Measurements from ENCODE around the gene GPRIN1.

DNA sequence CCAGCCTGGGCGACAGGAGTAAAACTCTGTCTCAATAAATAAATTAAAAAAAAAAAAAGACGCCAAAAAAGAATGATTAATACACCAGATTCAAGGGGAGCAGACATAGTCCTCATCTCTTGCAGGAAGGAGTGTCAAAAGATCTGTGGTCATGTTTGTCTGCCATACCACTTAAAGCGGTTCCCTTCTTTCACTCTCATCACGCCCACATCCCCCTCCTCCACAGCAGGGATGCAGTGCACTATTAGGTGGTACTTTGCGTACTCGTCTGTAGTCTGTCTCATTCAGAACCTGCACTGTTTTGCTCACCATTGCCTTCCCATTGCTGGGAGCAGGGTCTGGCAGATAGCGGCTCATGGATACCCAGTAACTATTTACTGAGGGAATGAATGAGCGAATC lies 49.6 kb downstream of the GPRIN1 start:
- TF ChIP-seq, protein P1, sequence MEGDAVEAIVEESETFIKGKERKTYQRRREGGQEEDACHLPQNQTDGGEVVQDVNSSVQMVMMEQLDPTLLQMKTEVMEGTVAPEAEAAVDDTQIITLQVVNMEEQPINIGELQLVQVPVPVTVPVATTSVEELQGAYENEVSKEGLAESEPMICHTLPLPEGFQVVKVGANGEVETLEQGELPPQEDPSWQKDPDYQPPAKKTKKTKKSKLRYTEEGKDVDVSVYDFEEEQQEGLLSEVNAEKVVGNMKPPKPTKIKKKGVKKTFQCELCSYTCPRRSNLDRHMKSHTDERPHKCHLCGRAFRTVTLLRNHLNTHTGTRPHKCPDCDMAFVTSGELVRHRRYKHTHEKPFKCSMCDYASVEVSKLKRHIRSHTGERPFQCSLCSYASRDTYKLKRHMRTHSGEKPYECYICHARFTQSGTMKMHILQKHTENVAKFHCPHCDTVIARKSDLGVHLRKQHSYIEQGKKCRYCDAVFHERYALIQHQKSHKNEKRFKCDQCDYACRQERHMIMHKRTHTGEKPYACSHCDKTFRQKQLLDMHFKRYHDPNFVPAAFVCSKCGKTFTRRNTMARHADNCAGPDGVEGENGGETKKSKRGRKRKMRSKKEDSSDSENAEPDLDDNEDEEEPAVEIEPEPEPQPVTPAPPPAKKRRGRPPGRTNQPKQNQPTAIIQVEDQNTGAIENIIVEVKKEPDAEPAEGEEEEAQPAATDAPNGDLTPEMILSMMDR (IDR thresholded peaks at IDR 0.05) = no peak
- TF ChIP-seq POLR2AphosphoS5 (IDR thresholded peaks at IDR 0.05) (no peak), POLR2A (IDR thresholded peaks at IDR 0.05) (no peak), EP300 (IDR thresholded peaks at IDR 0.05) (no peak)
